ENCODE data around the gene SMCR8. TPM values are rescaled to one million over a fixed set of nuclear protein-coding genes. Genes with fewer than 3 reads are reported as not detected.
A peak's percentile ranks its signal among the peaks of the same experiment; 100 is the strongest.
"Not testable (repeated sequence)": the region's sequence is repeated elsewhere in the genome, so short reads cannot be mapped to it uniquely, and the experiment has no call there.

Gene SMCR8, protein sequence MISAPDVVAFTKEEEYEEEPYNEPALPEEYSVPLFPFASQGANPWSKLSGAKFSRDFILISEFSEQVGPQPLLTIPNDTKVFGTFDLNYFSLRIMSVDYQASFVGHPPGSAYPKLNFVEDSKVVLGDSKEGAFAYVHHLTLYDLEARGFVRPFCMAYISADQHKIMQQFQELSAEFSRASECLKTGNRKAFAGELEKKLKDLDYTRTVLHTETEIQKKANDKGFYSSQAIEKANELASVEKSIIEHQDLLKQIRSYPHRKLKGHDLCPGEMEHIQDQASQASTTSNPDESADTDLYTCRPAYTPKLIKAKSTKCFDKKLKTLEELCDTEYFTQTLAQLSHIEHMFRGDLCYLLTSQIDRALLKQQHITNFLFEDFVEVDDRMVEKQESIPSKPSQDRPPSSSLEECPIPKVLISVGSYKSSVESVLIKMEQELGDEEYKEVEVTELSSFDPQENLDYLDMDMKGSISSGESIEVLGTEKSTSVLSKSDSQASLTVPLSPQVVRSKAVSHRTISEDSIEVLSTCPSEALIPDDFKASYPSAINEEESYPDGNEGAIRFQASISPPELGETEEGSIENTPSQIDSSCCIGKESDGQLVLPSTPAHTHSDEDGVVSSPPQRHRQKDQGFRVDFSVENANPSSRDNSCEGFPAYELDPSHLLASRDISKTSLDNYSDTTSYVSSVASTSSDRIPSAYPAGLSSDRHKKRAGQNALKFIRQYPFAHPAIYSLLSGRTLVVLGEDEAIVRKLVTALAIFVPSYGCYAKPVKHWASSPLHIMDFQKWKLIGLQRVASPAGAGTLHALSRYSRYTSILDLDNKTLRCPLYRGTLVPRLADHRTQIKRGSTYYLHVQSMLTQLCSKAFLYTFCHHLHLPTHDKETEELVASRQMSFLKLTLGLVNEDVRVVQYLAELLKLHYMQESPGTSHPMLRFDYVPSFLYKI
- total RNA-seq (2014; rRNA removed) = 9.0 and 11.3 TPM in 2 replicates
- 6.7 TPM for polyA plus RNA-seq (2012)

DNA sequence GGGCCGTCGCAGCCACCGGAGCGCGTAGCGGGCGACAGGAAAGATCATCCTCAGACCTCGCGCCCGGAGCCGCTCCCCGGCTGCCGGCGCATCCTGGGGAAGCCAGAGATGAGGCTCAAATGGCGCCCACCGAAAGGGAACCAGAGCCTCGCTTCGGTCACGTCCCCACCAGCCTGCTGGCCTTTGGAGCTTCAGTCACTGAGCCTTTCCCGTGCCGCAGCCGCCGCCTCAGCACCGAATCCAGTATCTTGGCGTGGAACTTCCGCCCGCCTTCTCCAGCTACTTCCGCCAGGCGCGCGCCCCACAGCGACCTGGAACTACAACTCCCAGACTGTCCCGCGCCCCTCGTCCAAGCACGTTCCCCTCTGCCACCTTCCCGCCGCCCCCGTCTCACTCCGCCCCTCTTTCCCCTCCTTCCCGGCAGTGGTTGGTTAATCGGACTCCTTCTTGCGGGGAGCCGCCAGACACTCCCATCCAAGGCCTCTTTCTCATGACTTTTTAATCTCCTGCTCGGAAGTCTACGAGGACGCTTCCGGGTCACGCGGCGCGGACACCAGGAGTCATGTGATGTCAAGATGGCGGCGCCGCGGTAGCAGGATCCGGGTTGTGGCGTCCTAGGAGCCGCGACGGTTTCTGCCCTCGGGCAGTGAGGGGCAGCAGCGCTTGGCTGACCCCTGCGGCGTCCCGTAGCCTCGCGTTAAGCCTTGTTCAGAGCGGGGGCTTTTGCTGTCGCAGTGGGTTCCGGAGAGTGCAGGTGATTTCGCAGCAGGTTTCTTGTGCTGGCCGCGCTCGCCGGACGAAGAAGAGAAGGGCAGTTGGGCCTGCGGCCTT lies at the start of gene SMCR8, which contains the start of gene TOP3A:
Gene SMCR8, plus strand, starts transcription at position 563 of the 831 bp plus-strand sequence. CDS start 497 bp downstream, outside the sequence.
Gene TOP3A, minus strand, starts transcription at position 264 of the 831 bp plus-strand sequence. Its CDS starts 216 bp downstream, at position 48.
- peak; percentile 98 for DNase-seq (ENCODE audit: low read depth)

DNA sequence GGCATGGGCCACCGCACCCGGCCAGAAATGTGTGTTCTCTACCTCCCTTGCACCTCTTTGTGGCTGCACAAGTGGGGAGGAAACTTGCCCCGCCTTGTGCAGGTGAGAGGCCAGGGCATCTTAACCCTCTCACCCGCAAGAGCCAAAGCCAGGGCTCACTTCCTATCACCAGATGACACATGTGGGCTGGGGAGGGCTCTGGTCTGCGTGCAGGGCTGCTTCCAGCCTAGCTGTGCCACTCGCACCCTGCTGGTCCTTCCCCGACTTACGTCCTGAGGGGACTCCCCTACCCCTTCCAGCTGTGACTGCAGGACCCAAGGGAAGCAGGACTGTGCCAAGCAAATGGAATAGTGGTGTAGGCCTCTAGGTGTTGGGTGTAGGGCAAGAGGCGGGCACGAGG lies 47.7 kb upstream of the SMCR8 start:
- DNase-seq (ENCODE audit: low read depth) = no peak

DNA sequence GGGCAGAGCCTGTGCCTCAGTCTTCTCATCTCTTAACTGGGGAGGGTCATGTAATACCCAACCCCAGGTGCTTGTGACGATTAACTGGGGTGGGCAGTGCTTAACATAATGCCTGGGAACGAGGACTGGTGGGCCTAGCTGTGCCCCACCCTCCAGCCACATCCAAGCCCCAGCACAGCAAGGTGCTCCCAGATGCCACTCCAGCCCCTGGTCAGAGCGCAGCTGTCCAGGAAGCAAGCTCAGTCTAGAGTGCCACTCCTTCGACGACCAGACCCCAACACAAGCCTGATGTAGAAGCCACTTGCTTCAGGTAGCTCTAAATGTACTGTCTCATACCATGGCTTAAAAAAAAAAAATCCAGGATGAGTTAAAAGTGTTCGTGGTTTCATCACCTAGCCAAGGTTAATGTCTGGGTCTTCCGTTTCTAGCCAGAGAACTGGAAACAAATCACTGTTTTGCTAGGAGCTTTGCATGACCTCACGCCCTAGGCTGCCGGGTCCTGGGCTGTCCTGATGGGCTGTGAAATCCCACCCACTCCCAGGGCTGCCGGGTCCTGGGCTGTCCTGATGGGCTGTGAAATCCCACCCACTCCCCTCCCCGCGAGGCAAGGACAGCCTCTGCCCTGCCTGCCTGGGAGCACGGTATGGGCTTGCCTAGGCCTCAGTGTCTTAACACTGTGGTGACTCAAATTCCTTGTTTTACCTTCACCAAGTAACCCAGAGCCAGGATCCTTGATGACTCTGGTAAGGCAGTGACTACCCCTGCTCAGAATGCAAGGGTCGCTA lies 47.0 kb upstream of the SMCR8 start:
- no peak for DNase-seq (ENCODE audit: low read depth)

DNA sequence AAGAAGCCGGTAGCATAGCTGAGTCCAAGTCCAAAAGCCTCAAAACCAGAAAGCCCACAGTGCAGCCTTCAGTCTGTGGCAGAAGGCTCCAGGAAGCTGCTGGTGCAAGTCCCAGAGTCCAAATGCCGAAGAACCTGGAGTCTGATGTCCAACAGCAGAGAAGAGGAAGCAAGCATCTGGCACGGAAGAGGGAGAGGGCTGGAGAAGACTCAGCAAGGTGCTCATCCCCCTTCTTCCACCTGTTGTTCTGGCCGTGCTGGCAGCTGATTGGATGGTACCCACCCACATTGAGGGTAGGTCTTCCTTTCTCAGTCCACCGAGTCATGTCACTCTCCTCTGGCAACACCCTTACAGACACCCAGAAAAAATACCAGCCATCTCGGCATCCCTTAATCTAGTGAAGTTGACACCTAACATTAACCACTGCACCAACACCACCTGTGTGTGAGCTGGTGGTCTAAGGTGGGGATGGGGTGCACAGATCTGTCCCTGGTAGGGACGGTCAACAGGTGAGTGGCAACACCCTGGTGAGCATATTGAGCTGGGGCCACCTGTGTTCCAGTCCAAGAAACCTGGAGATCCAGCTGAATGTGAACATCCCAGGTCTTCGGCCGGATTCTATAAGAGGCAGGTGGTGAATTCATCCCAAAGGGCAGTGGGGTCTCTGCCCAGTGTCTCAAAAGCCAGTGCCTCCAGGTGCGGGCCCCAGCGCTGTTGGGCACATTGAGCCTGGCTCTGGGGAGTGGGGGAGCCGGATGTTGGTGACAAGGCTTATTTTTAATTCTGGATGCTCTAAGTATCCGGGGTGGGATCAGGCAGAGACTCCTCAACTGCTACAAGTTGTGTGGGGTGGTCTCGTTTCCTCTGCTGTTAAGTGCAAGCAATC lies 44.8 kb upstream of the SMCR8 start:
- no peak for DNase-seq (ENCODE audit: low read depth)

DNA sequence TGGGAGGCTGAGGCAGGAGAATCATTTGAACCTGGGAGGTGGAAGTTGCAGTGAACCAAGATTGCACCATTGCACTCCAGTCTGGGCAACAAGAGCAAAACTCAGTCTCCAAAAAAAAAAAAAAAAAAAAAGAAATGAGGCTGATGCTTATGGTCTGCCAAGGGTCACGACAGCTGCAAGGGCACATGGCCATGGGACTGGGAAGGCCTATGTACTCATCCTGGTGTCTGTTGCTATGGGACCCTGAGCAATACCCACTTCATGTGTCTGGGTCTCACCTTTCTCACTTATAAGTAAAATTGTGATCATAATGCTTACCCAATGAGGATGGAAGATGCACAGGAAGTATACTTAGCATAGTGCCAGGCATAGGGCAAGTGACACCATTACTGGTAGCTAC lies 38.0 kb upstream of the SMCR8 start:
- peak; percentile 53 for DNase-seq (ENCODE audit: low read depth)

DNA sequence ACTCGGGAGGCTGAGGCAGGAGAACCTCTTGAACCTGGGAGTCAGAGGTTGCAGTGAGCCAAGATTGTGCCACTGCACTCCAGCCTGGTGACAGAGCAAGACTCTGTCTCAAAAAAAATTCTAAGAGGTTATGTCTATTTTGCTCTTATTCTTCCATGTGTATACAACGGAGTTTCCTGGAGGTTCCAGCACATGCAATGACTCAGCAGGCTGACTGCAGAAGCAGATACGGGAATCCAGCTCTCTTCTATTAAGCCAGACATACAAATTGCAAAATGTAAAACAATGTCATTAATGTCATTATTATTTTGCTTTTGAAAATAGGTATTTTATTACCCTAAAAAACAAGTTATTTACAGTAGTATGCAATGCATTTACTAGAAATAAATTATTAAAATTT lies 36.2 kb upstream of the SMCR8 start:
- no peak for DNase-seq (ENCODE audit: low read depth)

DNA sequence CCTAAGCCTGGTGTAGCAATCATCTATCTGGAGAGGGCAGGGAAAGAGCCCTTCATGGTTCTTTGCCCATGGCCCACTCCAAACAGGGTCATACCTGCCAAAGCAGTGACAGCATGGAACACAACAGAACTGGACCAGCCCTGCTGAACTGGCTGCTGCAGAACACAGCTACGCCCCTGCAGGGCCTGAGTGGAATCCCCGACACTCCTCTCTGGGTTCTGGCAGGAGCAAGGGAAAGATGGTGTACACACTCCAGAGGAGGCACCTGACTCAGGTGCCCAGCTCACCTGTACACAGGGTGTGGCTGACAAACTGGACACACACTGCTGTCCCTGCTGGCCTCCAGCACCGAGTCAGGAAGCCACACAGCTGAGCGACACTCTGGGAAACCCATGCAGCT lies 34.8 kb upstream of the SMCR8 start:
- DNase-seq (ENCODE audit: low read depth) = no peak

DNA sequence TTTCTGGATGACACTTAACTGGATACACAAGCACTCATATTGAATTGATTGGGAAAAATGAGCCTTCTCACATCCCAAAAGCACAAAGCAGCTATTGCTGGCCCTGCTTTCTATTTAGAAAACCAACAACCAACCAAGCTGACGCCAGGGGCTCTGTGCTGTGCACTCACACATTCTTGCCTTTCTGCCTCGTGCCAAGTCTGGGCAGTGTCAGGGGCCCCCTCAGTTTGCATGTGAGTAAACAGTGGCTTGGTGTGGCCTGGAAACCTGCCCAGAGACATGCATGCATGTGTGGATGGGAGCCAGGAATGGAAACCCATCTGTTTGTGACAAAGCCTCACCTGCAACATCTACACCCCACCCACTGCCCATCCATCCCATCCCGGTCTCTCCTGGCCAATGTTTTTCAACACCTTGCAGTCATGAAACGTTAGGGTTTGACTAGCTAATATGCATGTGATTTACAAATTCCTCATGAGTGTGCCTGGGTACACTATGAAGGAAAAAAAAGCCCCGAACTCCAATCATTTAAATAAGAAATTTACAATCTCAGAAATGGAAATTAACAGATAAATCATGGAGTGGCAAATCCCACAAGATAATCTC lies 34.2 kb upstream of the SMCR8 start:
- no peak for DNase-seq (ENCODE audit: low read depth)

DNA sequence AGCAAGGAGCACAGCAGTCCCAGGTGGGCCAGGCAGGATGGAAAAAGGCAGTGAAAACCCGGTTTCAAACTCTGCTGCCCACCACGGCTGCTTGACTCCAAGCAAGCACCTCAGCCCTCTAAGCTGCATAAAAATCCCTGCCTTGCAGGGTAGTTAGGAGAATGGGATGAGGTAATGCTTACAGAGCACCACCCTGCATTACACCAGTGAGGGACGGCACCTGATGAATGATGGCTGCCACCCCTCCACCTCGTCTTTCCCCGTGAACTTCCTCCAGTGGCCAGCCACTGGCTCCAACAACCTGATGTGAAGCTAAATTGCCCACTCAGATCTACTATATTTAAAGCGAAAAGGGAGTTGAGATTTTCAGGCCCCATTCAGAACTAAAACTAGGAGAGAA lies 33.3 kb upstream of the SMCR8 start:
- no peak for DNase-seq (ENCODE audit: low read depth)

DNA sequence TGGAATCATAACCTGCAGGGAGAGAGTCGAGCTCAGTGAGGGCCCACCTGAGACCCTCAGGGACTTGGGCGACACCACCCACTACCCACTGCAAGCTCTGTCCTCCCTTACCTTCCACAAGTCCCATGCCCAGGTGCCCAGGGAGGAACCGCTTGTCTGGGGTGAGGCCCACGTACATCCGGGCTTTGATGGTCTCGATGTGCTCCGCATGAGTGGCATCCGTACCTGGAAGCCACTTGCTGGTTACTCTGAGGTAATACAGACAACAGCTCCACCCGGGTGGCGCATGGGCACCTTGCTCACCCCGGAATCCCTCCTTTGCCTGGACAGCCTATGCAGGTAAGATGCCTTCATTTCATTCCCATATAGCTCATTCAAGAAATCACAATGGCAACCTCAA lies 29.8 kb upstream of the SMCR8 start:
- no peak for DNase-seq (ENCODE audit: low read depth)

DNA sequence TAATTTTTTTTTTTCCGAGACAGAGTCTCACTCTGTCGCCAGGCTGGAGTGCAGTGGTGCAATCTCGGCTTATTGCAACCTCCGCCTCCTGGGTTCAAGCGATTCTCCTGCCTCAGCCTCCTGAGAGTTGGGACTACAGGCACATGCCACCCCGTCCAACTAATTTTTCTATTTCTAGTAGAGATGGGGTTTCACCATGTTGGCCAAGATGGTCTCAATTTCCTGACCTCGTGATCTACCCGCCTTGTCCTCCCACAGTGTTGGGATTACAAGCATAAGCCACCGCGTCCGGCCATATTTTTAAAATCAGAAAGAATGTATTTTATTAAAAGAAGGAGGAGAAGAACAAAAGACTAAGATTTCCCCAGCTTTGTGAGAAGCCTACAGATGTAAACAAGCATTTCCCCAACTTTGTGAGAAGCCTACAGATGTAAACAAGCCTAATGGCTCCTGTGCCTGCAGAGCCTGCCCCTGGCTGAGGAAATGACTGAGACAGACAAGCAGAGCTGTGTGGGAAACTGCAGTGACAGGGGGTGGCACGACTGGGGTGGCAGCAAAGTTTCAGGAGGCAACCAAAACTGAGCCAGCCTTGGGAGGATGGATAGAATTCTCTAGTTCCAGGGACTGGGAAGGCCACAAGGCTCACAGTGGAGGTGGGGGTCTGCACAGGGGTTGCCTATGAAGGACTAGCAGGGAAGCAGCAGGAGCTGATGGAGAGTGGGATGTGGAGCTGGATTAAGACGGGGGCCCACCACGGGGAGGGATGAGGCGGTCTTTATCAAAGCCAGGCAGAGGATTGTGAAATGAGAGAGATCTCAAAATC lies 23.2 kb upstream of the SMCR8 start:
- no peak for DNase-seq (ENCODE audit: low read depth)

DNA sequence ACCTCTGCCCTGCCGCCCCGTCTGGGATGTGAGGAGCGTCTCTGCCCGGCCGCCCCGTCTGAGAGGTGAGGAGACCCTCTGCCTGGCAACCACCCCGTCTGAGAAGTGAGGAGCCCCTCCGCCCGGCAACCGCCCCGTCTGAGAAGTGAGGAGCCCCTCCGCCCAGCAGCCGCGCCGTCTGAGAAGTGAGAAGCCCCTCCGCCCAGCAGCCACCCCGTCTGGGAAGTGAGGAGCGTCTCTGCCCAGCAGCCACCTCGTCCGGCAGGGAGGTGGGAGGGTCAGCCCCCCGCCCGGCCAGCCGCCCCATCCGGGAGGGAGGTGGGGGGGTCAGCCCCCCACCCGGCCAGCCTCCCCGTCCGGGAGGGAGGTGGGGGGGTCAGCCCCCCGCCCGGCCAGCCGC lies 17.0 kb upstream of the SMCR8 start:
- DNase-seq (ENCODE audit: low read depth) = not testable (repeated sequence)

DNA sequence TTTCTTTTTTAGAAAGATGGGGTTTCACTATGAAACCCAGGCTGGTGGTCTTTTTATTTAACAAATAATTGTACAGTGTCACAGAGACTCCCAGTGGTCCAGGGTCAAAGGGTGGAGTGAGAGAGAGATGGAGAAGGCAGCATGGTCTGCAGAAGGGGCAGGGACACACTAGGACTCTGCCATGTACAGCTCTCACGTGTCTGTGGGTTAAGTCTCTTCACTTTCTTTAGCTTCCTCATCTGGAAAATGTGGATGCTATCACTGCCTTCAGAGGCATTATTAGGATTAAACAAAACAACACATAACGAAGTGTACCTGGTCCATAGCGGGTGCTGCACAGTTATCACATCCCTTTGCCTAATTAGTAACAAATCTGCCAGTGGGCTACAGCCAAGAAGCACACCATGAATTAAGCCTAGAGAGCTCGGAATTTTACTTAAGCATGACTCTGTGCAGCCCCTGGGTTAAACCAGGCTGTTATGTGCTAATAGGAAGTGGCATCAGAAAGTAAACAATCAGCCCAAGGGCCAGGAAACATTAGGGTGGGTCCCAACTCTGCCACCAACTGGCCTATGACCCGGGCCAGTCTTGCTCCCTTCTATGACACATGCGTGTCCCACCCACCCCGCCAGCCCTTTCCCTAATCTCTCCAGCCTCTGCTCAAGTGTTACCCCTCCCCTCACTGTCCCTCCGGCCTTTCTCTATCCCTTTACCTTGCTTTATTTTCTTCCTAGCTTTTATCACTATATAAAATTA lies 14.2 kb upstream of the SMCR8 start:
- no peak for DNase-seq (ENCODE audit: low read depth)

DNA sequence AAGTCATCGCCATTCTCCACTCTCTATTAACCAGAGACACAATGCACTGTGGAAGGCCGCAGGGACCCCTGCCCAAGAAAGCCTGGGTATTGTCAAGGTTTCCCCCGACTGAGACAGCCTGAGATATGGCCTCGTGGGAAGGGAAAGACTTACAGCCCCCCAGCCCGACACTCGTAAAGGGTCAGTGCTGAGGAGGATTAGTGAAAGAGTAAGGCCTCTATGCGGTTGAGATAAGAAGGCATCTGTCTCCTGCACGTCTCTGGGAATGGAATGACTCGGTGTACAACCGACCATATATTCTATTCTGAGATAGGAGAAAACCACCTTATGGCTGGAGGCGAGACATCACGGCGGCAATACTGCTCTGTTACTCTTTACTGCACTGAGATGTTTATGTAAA lies 11.9 kb upstream of the SMCR8 start:
- not testable (repeated sequence) for DNase-seq (ENCODE audit: low read depth)

DNA sequence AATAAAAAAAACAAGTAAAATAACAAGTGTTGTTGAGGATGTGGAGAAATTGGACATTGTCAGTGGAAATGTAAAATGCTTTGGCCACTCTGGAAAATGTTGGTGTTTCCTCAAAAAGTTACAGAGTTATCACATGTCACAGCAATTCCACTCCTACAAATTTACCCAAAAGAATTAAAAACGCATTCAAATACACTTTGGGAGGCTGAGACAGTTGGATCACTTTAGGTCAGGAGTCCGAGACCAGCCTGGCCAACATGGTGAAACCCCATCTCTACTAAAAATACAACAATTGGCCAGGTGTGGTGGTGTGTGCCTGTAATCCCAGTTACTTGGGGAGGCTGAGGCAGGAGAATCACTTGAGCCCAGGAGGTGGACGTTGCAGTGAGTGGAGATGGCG lies 5.9 kb upstream of the SMCR8 start:
- DNase-seq (ENCODE audit: low read depth) = no peak

DNA sequence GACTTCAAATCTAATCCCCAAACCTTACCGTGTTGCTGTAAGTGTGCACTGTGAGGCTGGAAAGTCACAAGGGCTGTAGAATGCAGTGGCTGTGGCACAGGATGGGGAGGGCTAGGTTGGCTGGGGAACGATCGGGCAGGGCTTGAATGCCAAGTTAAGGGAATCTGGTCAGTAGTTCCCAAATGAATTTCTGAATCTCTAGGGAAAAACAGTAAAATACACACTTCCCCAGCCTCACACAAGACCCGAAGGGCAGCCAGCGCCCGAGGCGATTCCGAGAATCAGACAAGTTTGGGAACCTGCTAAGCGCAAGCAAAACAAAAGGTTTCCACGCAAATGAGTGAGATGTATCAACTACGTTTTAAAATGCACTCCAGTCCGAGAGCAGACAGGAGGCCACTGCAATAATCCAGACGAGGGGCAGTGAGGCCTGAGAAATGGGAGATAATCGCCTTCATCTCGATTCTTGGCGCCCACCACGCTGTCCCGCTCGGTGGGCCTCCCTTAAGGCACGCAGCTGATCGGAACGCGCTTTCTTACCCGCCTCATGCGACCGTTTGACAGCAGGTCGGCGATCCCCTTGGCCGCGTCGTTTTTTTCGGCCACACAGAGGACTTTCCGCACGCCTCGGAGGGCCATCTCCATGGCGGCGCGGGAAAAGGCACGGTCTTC lies 898 bp upstream of the SMCR8 start:
- peak; percentile 11 for DNase-seq (ENCODE audit: low read depth)

DNA sequence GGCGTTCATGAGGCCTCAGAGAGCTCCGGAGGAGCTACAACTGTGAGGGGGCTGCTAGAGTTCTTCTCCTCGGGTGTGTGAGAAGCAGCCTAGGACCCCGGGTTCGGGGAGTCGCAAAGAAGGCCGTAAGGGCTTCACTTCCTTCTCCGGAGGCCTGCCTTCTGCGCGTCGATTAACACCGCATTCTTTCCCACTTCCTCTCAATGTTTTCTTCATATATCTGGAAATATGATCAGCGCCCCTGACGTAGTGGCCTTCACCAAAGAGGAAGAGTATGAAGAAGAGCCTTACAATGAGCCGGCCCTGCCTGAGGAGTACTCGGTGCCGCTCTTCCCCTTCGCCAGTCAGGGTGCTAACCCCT lies 449 bp downstream of the SMCR8 start:
- no peak for DNase-seq (ENCODE audit: low read depth)

All from LHCN-M2 (cell line).